Stimulated activated CD4-positive, alpha-beta T cell treated with anti-CD3 and anti-CD28 coated beads, Interleukin-2, amount 100 ng/mL, for 48 hours (primary cell): ENCODE measurements around the gene XPR1.

Source experiments
- DNase-seq, 2 donors: peaks; one replicate each; pipeline ENCODE4 v3.0.0-alpha.2; 2020

The XPR1 gene

GRCh38 chr1:180921386-180921785 lies 289.6 kb downstream of the XPR1 start:
- no peak for DNase-seq

GRCh38 chr1:180921891-180922630 lies 290.2 kb downstream of the XPR1 start:
- no peak for DNase-seq

- no peak for DNase-seq
Measured at GRCh38 chr1:180922631-180923015, 290.8 kb downstream of the XPR1 start.

GRCh38 chr1:180923021-180923841 lies 291.4 kb downstream of the XPR1 start:
- no peak for DNase-seq

GRCh38 chr1:180923887-180924286 lies 292.1 kb downstream of the XPR1 start:
- no peak for DNase-seq

GRCh38 chr1:180924939-180925338 lies 293.1 kb downstream of the XPR1 start:
- DNase-seq = no peak

- no peak for DNase-seq
Measured at GRCh38 chr1:180925471-180926051, 293.7 kb downstream of the XPR1 start.

GRCh38 chr1:180926164-180926981 lies 294.6 kb downstream of the XPR1 start:
- DNase-seq = no peak

- DNase-seq = no peak
Measured at GRCh38 chr1:180927348-180927747, 295.5 kb downstream of the XPR1 start.

GRCh38 chr1:180927841-180928240 lies 296.0 kb downstream of the XPR1 start:
- DNase-seq = no peak

GRCh38 chr1:180928331-180929230 lies 296.8 kb downstream of the XPR1 start:
- no peak for DNase-seq

GRCh38 chr1:180929389-180929788 lies 297.6 kb downstream of the XPR1 start:
- no peak for DNase-seq

GRCh38 chr1:180930687-180931086 lies 298.9 kb downstream of the XPR1 start:
- DNase-seq = no peak

GRCh38 chr1:180931529-180931928 lies 299.7 kb downstream of the XPR1 start:
- DNase-seq = no peak

- DNase-seq = no peak
Measured at GRCh38 chr1:180932378-180932777, 300.6 kb downstream of the XPR1 start.

- no peak for DNase-seq
Measured at GRCh38 chr1:180933141-180933540, 301.3 kb downstream of the XPR1 start.

GRCh38 chr1:180934563-180934962 lies 302.7 kb downstream of the XPR1 start:
- DNase-seq = no peak

GRCh38 chr1:180935326-180936109 lies 303.7 kb downstream of the XPR1 start:
- no peak for DNase-seq

- DNase-seq = no peak
Measured at GRCh38 chr1:180936110-180937011, 304.5 kb downstream of the XPR1 start.

GRCh38 chr1:180937012-180937372 lies 305.2 kb downstream of the XPR1 start:
- DNase-seq = no peak
